ENCODE data around the gene ACER3.

- no peak for TF ChIP-seq CTCF (IDR thresholded peaks at IDR 0.05; ENCODE audit: low read depth, low read length)
- no peak for TF ChIP-seq EZH2phosphoT487 (IDR thresholded peaks at IDR 0.05; ENCODE audit: low read depth)
These were observed 165.5 kb downstream of the ACER3 start for GRCh38 chr11:77026221-77026620.
